Measurements from ENCODE around the gene EXOC3.

DNA sequence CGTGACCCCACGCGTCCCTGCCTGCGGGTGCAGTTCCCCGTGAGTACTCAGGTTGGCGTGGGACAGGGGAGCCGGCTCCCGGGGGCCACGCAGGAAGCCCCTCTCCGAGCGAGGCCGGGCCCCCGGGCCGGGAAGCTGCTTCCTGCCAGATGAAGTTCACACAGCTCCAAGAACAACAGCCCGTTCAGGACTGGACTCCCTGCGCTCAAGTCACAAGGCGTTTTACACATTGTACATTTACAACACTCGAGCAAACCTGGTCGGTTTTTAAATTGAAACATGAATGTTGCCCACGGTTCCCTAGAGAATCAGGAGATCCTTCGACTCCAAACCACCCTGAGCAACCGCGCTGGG, 58.8 kb downstream of the EXOC3 start:
- TF ChIP-seq EZH2 (IDR thresholded peaks at IDR 0.05) (no peak), JUND (IDR thresholded peaks at IDR 0.05) (no peak), SRF (IDR thresholded peaks at IDR 0.05; ENCODE audit: low read depth) (no peak), SP1 (IDR thresholded peaks at IDR 0.05; ENCODE audit: low read depth) (no peak), POLR2AphosphoS5 (IDR thresholded peaks at IDR 0.05; ENCODE audit: low read depth, low read length) (no peak)
